IPS-15b (cell line): ENCODE data around the gene WDR37.

Experiments used
- H3K27me3 ChIP-seq: one replicate; pipeline ENCODE4 v1.6.1; 2013; ENCODE audit warnings: low read length; ENCODE audit not compliant: control insufficient read depth, insufficient read depth
- H3K36me3 ChIP-seq: one replicate; pipeline ENCODE4 v1.6.1; 2013; ENCODE audit warnings: low read length; ENCODE audit not compliant: control insufficient read depth, insufficient read depth
- H3K4me1 ChIP-seq: one replicate; pipeline ENCODE4 v1.6.1; 2013; ENCODE audit warnings: mild to moderate bottlenecking, low read length; ENCODE audit not compliant: control insufficient read depth, insufficient read depth
- H3K4me3 ChIP-seq: one replicate; pipeline ENCODE4 v1.5.1; 2013; ENCODE audit warnings: low read depth, low read length
- H3K9ac ChIP-seq: one replicate; pipeline ENCODE4 v1.6.1; 2013; ENCODE audit warnings: low read depth, mild to moderate bottlenecking, low read length
- H3K9me3 ChIP-seq: one replicate; pipeline ENCODE4 v1.6.1; 2013; ENCODE audit warnings: mild to moderate bottlenecking, low read length; ENCODE audit not compliant: control insufficient read depth, insufficient read depth

Gene WDR37

GRCh38 chr10:1043532-1043995 is 12.6 kb upstream of the WDR37 start:
- peaks cover 13% of the 10 kb centered on the region for H3K36me3 ChIP-seq
- H3K9me3 ChIP-seq = no peaks in the 10 kb centered on the region
- H3K4me1 ChIP-seq = no peaks in the 10 kb centered on the region
- no peaks in the 10 kb centered on the region for H3K27me3 ChIP-seq
- H3K9ac ChIP-seq = no peak overlapping the region
- no peak overlapping the region for H3K4me3 ChIP-seq

GRCh38 chr10:1044146-1044545 is 12.0 kb upstream of the WDR37 start:
- Histone ChIP-seq H3K4me1 (no peaks in the 10 kb centered on the region), H3K27me3 (no peaks in the 10 kb centered on the region), H3K4me3 (no peak overlapping the region), H3K36me3 (peaks cover 13% of the 10 kb centered on the region), H3K9me3 (no peaks in the 10 kb centered on the region), H3K9ac (no peak overlapping the region)

GRCh38 chr10:1044964-1045363 is 11.2 kb upstream of the WDR37 start:
- H3K36me3 ChIP-seq = peaks cover 13% of the 10 kb centered on the region
- H3K4me3 ChIP-seq = no peak overlapping the region

GRCh38 chr10:1045415-1045814 is 10.8 kb upstream of the WDR37 start:
- no peaks in the 10 kb centered on the region for H3K9me3 ChIP-seq
- H3K27me3 ChIP-seq = no peaks in the 10 kb centered on the region
- H3K4me3 ChIP-seq = no peak overlapping the region
- H3K36me3 ChIP-seq = peaks cover 13% of the 10 kb centered on the region
- H3K4me1 ChIP-seq = peaks cover 4% of the 10 kb centered on the region
- no peak overlapping the region for H3K9ac ChIP-seq

More at GRCh38 chr10:1044964-1045363, 11.2 kb upstream of the WDR37 start:
- Histone ChIP-seq H3K27me3 (no peaks in the 10 kb centered on the region), H3K4me1 (no peaks in the 10 kb centered on the region), H3K9ac (no peak overlapping the region), H3K9me3 (no peaks in the 10 kb centered on the region)

GRCh38 chr10:1047937-1048336 is 8.2 kb upstream of the WDR37 start:
- H3K27me3 ChIP-seq = no peaks in the 10 kb centered on the region
- H3K4me1 ChIP-seq = peaks cover 4% of the 10 kb centered on the region
- H3K9me3 ChIP-seq = no peaks in the 10 kb centered on the region
- peak overlapping the region; percentile 98 for H3K4me3 ChIP-seq
- H3K9ac ChIP-seq = peak overlapping the region; percentile 87
- peaks cover 8% of the 10 kb centered on the region for H3K36me3 ChIP-seq

- no peaks in the 10 kb centered on the region for H3K9me3 ChIP-seq
- H3K27me3 ChIP-seq = no peaks in the 10 kb centered on the region
- peaks cover 4% of the 10 kb centered on the region for H3K4me1 ChIP-seq
- H3K4me3 ChIP-seq = peak overlapping the region; percentile 98
- H3K9ac ChIP-seq = peak overlapping the region; percentile 87
- H3K36me3 ChIP-seq = peaks cover 5% of the 10 kb centered on the region
Observed at GRCh38 chr10:1048349-1048731, 7.8 kb upstream of the WDR37 start.

GRCh38 chr10:1048732-1049424 is 7.3 kb upstream of the WDR37 start, which contains the start of gene IDI1:
Gene IDI1, minus strand, starts transcription at chr10:1049119. Its CDS starts 116 bp downstream, at chr10:1049003.
- H3K9me3 ChIP-seq = no peaks in the 10 kb centered on the region
- H3K4me3 ChIP-seq = peak within 1 kb of the TSS; percentile 98
- peaks cover 5% of the 10 kb centered on the region for H3K36me3 ChIP-seq
- peak within 1 kb of the TSS; percentile 89 for H3K9ac ChIP-seq
- no peaks in the 10 kb centered on the region for H3K27me3 ChIP-seq
- peaks cover 4% of the 10 kb centered on the region for H3K4me1 ChIP-seq

- H3K9me3 ChIP-seq = no peaks in the 10 kb centered on the region
- H3K9ac ChIP-seq = peak overlapping the region; percentile 89
- H3K4me1 ChIP-seq = peaks cover 4% of the 10 kb centered on the region
- H3K36me3 ChIP-seq = peaks cover 5% of the 10 kb centered on the region
- peak overlapping the region; percentile 98 for H3K4me3 ChIP-seq
- no peaks in the 10 kb centered on the region for H3K27me3 ChIP-seq
Observed at GRCh38 chr10:1049425-1049958, 6.7 kb upstream of the WDR37 start.

- no peaks in the 10 kb centered on the region for H3K27me3 ChIP-seq
- H3K36me3 ChIP-seq = peaks cover 5% of the 10 kb centered on the region
- H3K4me3 ChIP-seq = peak overlapping the region; percentile 98
- H3K9ac ChIP-seq = no peak overlapping the region
- H3K9me3 ChIP-seq = no peaks in the 10 kb centered on the region
- H3K4me1 ChIP-seq = peaks cover 7% of the 10 kb centered on the region
Observed at GRCh38 chr10:1050145-1050544, 6.0 kb upstream of the WDR37 start.

- no peaks in the 10 kb centered on the region for H3K9me3 ChIP-seq
- H3K4me1 ChIP-seq = peaks cover 7% of the 10 kb centered on the region
- H3K27me3 ChIP-seq = no peaks in the 10 kb centered on the region
- peak overlapping the region; percentile 98 for H3K4me3 ChIP-seq
- H3K9ac ChIP-seq = no peak overlapping the region
- H3K36me3 ChIP-seq = peaks cover 3% of the 10 kb centered on the region
Observed at GRCh38 chr10:1050554-1050953, 5.6 kb upstream of the WDR37 start.

- peak overlapping the region; percentile 8 for H3K4me3 ChIP-seq
Observed at GRCh38 chr10:1054684-1055083, 1.5 kb upstream of the WDR37 start.

GRCh38 chr10:1057106-1057657 is 997 bp downstream of the WDR37 start:
- Histone ChIP-seq H3K9ac (peak overlapping the region; percentile 66), H3K36me3 (no peaks in the 10 kb centered on the region), H3K4me3 (peak overlapping the region; percentile 96), H3K4me1 (peaks cover 5% of the 10 kb centered on the region), H3K27me3 (no peaks in the 10 kb centered on the region), H3K9me3 (no peaks in the 10 kb centered on the region)

More at GRCh38 chr10:1054684-1055083, 1.5 kb upstream of the WDR37 start:
- Histone ChIP-seq H3K9ac (peak overlapping the region; percentile 5), H3K36me3 (no peaks in the 10 kb centered on the region), H3K9me3 (no peaks in the 10 kb centered on the region), H3K4me1 (peaks cover 9% of the 10 kb centered on the region), H3K27me3 (no peaks in the 10 kb centered on the region)
